Activated T-helper 9 cell treated with anti-CD3 and anti-CD28 coated beads, Interleukin-2, amount 50 U/mL, for 16 hours (primary cell): Measurements from ENCODE around the gene LTO1.

ENCODE experiments used
- DNase-seq: peaks from one replicate; pipeline ENCODE4 v3.0.0-alpha.2; 2020; ENCODE audit warnings: low read depth

Gene LTO1

GRCh38 chr11:69657456-69657910, 17.7 kb downstream of the LTO1 start:
- DNase-seq: no peak

- DNase-seq: no peak
These were observed 18.4 kb downstream of the LTO1 start for GRCh38 chr11:69656536-69657455.

DNA sequence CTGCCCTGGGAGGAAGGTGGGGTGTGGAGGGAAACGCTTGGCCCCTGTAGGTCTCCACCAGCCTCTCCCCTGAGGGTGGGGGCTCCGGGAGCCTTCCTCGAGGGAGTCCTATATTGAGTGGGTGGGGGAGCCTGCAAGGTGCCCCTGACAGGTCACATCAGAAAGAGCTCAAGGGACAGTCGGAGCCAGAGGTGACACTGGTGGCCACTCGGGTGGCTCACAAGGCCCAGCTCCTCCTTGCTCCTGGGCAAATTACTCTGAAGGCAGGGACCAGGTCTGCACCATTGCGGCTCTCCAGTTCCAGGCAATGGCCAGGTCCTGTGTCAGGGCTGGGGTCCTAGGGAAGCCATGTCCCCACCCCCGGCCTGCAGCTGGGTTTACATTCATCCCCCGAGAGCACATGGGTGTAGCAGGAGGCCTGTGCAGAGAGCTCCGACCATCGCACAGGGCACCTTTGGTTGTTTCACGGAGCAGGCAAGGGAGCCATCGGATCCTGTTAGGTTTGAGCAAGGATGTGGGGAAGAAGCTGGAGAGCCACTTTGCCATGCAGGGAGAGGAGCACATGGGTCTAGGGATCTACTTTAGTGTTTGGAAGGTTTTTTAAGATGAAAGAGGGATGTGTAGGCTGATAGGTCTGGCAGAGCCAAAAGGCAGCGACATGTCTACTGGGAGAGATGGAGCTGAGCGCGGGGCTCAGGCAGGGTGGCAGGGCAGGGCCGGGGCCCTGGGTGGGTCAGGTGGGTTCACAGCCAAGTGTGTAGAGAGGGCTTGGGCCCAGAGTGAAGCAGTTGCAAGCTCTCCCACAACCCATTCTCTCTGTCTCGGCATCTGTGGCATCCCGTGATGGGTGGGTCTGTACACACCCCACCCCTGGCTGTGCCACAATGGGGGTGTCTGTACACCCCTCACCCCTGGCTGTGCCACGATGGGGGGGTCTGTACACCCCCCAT, 19.4 kb downstream of the LTO1 start:
- DNase-seq: no peak

GRCh38 chr11:69654660-69655478, 20.3 kb downstream of the LTO1 start:
- no peak for DNase-seq

- no peak for DNase-seq
These were observed 21.0 kb downstream of the LTO1 start for GRCh38 chr11:69654001-69654659.

DNA sequence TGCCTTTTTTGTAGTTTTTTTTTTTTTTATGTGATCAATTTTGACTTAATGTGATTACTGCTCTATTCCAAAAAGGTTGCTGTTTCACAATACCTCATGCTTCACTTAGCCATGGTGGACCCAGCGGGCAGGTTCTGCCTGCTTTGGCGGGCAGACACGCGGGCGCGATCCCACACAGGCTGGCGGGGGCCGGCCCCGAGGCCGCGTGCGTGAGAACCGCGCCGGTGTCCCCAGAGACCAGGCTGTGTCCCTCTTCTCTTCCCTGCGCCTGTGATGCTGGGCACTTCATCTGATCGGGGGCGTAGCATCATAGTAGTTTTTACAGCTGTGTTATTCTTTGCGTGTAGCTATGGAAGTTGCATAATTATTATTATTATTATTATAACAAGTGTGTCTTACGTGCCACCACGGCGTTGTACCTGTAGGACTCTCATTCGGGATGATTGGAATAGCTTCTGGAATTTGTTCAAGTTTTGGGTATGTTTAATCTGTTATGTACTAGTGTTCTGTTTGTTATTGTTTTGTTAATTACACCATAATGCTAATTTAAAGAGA, 21.7 kb downstream of the LTO1 start:
- DNase-seq: no peak

GRCh38 chr11:69652999-69653398, 22.2 kb downstream of the LTO1 start:
- DNase-seq: no peak

DNA sequence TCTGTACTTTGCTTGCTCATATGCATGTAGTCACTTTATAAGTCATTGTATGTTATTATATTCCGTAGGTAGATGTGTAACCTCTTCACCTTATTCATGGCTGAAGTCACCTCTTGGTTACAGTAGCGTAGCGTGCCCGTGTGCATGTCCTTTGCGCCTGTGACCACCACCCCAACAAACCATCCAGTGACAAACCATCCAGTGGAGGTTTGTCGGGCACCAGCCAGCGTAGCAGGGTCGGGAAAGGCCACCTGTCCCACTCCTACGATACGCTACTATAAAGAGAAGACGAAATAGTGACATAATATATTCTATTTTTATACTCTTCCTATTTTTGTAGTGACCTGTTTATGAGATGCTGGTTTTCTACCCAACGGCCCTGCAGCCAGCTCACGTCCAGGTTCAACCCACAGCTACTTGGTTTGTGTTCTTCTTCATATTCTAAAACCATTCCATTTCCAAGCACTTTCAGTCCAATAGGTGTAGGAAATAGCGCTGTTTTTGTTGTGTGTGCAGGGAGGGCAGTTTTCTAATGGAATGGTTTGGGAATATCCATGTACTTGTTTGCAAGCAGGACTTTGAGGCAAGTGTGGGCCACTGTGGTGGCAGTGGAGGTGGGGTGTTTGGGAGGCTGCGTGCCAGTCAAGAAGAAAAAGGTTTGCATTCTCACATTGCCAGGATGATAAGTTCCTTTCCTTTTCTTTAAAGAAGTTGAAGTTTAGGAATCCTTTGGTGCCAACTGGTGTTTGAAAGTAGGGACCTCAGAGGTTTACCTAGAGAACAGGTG, 23.1 kb downstream of the LTO1 start:
- DNase-seq: no peak

- DNase-seq: no peak
These were observed 24.3 kb downstream of the LTO1 start for GRCh38 chr11:69650832-69651344.

GRCh38 chr11:69650081-69650831, 24.9 kb downstream of the LTO1 start:
- no peak for DNase-seq

DNA sequence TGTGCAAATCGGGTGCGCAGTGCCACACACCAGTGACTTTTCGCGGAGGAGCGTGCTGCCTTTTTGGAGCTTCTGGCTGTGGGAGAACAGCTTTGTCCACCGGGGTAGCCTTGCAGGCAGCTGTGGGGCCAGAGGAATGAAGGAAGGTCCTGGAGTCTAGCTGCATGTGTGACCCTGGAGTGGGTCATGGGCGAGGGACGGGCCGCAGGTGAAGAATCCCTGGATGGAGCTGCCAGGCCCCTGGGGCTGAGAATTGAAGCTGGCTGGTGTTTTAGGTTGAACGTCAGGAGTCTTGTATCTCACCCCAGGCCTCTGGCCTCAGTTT, 25.6 kb downstream of the LTO1 start:
- no peak for DNase-seq

GRCh38 chr11:69648679-69649575, 26.2 kb downstream of the LTO1 start:
- no peak for DNase-seq

DNA sequence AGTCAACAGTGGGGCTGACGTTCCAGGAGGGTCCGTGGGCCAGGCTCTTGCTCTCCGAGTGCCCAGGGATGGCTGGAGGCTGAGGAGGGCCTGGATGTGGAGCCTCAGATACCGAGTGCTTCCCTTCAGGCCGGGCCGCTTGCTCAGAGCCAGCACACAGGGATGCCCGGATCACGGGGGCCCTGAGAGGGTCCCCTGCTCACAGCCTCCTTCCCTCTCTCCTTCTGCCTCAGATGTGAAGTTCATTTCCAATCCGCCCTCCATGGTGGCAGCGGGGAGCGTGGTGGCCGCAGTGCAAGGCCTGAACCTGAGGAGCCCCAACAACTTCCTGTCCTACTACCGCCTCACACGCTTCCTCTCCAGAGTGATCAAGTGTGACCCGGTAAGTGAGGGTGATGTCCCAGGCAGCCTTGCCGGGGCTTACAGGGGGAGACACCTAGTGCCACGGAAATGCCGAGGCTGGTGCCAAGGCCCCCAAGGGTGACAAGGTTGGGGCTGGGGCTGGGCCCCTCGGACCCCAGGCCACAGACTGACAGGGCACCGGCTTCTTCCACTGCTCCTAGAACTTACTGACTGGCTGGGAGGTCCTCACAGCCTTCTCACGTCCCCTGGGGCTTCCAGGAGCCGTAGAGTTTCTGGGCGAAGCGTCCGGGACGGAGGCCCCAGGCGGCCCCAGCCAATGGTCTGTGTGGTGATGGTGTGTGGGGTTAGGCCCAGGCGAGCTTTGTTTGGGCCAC, 27.2 kb downstream of the LTO1 start:
- no peak for DNase-seq

- DNase-seq: no peak
These were observed 27.8 kb downstream of the LTO1 start for GRCh38 chr11:69647390-69647748.

DNA sequence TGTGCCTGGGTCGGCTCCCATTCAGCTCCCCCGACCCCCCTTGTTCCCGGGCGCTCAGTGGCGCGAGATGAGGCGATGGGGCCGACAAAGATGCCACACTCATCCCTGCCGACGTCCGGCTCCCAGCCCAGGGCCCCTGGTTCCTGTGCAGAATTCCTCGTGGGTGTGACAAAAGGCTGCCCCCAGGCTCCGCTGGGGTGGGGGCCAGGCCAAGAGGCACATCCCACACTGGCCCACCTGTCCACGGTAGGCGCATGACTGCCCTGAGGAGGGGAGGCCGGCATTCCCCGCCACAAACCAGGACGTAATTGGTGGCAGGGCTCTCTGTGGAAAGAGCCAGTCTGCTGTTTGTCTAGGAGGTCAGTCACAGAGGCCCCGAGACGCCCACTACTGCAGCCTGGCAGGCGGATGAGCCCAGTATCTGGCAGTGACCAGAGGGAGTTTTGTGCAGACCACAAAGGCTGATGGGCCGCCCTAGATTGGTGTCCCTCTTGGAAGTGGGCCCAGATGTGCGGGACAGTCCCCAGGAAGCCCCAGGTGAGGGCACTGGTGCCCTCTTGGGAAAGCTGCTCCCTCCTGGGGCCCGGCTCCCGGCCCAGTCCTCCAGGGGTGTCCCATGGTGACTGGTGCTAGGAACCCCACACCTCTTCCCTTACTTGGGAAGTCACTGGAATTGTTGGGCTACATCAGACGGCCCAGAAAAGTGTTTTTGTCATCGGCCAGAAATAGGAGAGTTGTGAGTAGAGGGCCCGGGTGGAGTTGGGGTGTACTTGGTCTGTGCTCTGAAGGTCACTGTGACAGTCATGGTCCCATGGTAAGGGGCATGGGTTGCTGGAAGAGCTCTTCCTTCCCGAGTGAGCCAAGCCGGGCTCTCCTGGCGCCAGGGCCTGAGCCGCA, 28.4 kb downstream of the LTO1 start:
- DNase-seq: no peak

- DNase-seq: no peak
These were observed 29.2 kb downstream of the LTO1 start for GRCh38 chr11:69645801-69646492.
